GM20431 (cell line): ENCODE measurements around the gene OLFM4.

ENCODE experiments used
- in situ Hi-C: fragments of 300-500 bp; cut with MseI, MboI; formaldehyde crosslinking; loops from one replicate; pipeline ENCODE4 v1.15.0; 2020; ENCODE audit warnings: low sequenced_read_pairs; ENCODE audit not compliant: unreplicated experiment

OLFM4 gene, protein sequence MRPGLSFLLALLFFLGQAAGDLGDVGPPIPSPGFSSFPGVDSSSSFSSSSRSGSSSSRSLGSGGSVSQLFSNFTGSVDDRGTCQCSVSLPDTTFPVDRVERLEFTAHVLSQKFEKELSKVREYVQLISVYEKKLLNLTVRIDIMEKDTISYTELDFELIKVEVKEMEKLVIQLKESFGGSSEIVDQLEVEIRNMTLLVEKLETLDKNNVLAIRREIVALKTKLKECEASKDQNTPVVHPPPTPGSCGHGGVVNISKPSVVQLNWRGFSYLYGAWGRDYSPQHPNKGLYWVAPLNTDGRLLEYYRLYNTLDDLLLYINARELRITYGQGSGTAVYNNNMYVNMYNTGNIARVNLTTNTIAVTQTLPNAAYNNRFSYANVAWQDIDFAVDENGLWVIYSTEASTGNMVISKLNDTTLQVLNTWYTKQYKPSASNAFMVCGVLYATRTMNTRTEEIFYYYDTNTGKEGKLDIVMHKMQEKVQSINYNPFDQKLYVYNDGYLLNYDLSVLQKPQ

DNA sequence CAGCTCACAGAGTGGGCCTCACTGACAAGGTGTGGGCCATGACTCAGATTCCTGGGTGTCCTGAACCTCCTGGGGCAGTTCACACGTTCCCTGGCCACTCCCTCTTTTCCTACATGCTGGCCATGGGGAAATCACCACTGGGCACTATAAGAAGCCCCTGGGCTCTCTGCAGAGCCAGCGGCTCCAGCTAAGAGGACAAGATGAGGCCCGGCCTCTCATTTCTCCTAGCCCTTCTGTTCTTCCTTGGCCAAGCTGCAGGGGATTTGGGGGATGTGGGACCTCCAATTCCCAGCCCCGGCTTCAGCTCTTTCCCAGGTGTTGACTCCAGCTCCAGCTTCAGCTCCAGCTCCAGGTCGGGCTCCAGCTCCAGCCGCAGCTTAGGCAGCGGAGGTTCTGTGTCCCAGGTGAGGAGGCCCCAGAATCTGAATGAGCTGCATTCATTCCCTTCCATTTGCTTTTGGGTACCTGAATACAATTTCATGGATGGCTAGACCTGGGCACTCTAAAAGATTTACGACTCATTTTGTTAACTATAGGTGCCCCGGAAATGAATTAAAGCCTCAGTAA, at the start of gene OLFM4:
Gene OLFM4, plus strand, starts transcription at position 177 of the 567 bp plus-strand sequence. Its CDS starts 24 bp downstream, at position 201.
- in situ Hi-C loops = no loop called here

DNA sequence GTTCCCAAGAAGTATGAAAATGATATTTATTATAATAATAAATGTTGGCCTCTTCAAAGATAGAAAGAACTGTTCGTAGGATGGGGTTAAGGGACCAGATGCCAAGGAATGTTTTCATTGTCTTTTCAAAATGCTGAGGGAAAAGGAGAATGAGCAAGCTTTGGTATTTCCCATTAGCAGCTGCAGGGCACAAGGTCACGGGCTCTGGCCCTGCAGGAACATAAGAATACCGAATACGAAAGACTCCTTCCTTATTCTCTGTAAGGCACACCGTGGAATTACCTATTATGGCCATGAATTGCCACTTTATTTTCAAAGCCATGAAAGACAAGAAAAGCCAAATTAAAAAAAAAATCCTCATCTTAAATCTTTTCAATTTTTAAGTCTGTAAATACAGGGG, 49.6 kb upstream of the OLFM4 start:
- in situ Hi-C loops = no loop called here

DNA sequence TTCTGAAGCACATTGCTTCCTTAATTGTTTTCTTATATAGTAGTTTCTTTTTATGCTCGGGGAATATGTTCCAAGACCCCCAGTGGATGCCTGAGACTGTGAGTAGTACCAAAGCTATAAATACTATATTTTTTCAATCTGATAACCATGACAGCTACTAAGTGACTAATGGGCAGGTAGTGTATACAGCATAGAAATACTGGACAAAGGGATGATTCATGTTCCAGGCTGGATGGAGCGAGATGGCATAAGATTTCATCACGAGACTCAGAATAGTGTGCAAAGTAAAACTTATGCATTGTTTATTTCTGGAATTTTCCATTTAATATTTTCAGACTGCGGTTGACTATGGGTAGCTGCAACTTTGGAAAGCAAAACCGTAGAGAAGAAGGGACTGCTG, 47.9 kb upstream of the OLFM4 start:
- in situ Hi-C loops = no loop called here

DNA sequence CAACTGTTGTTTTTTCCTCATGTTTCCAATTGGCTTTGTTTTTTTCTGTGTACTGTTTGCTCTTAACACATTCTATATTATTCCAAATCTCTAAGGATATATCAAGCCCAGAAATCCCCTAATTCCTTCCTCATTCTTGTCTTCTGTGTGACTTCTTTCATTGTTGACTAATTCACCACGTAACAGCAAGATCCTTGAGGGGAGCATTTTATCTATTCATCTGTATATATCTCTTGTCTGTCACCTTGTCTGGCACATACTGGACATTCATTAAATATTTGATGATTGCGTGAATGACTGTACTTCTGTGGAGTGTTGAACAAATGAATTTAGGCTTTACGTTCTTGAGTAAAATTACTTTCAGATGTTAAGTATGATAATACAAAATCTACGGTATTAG, 44.8 kb upstream of the OLFM4 start:
- in situ Hi-C loops = no loop called here

- in situ Hi-C loops = no loop called here
Measured at GRCh38 chr13:52984881-52985363, 43.7 kb upstream of the OLFM4 start.

- in situ Hi-C loops = no loop called here
Measured at GRCh38 chr13:52991344-52992020, 37.1 kb upstream of the OLFM4 start.

DNA sequence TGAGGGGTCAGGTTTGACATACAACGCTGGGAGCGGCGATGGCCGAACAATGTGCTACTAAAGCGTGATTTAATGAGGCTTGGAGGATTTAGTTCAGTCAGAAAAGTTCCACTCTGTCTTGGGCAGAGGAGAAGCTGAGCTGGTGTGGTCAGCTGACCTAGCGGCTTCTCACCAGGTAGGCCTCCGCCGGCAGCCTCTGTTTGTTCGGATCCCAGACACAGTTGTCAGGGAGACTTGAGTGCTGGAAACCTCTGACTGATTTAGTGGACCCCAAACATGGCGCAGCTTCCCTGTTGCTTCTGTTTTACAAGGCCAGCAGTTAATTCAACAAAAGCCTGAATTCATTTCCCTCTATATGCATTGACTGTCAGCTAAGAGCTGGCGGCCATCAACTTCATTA, 36.5 kb upstream of the OLFM4 start:
- in situ Hi-C loops = no loop called here

DNA sequence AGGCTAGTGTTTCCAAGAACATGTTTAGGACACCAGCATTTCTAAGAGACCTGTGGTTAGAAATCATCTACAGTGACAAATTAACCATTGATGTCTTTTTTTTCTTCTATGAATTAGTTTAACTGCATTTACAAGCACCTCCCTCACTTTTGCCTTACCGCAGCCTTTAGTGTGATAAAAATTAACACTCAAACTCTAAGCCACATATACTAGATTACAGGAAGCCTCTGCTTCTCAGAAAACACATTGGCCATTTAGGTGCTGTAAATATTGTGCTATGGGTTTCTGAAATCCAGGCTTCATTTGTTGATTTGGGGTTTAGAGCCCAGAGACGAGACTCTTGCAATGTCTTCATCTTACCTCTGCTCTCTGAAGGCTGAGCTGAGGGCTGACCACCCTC, 34.6 kb upstream of the OLFM4 start:
- in situ Hi-C loops = no loop called here

GRCh38 chr13:52994865-52995264, 33.7 kb upstream of the OLFM4 start:
- in situ Hi-C loops = no loop called here

DNA sequence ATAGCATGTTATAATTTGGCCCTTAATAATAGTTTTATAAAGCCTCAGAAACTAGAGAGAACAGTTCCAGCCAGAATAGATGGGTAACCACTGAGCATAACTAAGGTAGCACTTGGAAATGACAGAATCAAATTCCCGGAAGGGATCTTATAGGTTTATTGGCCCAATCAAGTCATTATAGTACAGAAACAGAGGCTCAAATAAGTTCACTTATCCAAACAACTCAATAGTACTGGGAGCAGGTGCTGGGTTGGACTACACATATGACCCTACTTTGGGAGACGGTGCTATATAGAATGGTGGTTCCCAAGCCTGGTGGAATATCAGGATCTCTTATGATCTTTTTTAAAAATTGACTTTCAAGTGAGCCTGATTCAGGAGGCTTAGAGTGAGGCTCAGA, 32.7 kb upstream of the OLFM4 start:
- in situ Hi-C loops = no loop called here

DNA sequence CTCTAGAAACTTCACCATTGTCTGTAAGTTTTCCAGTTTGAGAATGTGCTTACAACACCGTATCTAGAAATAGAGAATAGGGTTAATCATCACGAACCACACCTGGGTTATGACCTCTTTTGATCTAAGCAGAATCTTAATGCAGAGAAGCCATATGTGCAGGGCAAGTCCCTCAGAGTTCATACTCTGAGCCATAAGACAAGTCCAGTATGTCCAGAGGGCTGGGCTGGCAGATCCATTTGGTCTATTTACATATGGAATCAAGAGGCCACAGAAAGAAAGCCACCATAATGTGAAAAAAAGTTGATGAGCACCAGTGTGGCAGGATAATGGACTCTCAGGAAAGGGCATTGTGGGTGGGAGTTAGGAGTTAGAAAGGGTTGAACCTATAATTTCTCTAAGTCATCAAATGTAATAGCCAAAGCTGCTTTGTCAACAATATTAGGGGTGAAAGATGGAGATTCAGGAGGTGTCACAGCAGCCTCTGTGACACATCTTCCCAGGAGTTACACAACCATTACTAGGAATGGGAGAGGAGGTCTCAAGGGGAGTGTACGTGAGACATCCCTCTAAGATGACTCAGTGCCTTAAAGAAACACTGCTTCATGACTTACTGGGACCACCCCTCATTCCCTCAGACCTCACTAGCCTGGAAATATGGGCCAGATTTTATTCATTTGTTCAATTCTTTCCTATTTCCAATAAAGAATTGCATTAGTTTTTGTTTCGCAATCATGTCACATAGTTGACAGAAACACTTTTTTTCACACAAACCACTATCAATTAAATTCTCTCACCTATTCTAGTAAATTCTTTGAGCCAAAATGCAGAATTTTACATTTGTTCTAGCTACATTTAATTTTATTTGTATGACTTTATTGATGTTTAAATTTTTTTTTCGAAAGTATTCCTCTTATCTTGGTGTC, 30.4 kb upstream of the OLFM4 start:
- in situ Hi-C loops = no loop called here

- in situ Hi-C loops = no loop called here
Measured at GRCh38 chr13:52999093-52999696, 29.4 kb upstream of the OLFM4 start.

- in situ Hi-C loops = no loop called here
Measured at GRCh38 chr13:53001444-53002225, 27.0 kb upstream of the OLFM4 start.

DNA sequence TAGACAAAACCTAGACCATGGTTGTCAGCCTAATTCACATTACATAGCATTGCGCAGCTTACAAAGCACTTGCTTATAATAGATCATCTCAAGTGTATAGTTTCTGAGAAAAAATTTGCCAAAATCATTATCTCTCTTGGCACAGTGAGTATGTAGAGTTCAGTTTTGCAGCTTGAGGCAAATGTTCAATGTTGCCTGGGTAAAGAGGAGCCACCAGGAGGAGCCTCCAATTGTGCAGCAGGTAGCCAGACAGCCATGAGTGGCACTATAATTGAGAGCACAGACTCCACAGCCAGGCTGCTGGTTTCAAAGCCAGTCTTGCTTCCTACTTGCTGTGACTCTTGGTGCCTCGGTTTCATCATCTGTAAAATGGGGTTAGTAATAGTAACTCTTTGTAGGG, 24.0 kb upstream of the OLFM4 start:
- in situ Hi-C loops = no loop called here

DNA sequence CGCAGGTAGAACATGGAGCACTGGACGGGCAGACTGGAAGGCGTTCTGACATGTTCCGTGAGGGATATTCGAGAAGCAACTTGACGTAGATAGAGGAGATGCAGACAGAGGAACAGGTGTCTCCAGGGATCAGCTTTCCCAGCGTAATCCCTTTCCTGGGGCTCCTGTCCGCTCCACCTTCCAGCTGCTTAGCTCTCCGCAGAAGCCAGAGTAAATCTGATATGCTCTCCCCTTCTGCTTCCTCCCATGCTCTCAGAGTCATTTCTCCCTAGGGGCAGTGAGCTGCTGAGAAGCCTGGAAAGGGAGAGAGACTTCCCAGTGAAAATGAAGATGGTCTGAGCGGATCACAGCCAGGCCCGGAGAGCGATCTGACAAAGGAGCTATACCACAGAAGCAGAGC, 23.0 kb upstream of the OLFM4 start:
- in situ Hi-C loops = no loop called here

GRCh38 chr13:53007872-53008271, 20.7 kb upstream of the OLFM4 start:
- in situ Hi-C loops = no loop called here

- in situ Hi-C loops = no loop called here
Measured at GRCh38 chr13:53010374-53011105, 18.1 kb upstream of the OLFM4 start.

GRCh38 chr13:53012707-53013106, 15.9 kb upstream of the OLFM4 start:
- in situ Hi-C loops = no loop called here
